Measurements from ENCODE around the gene LHX3. TPM values are rescaled to one million over a fixed set of nuclear protein-coding genes. Genes with fewer than 3 reads are reported as not detected.
A peak's percentile ranks its signal among the peaks of the same experiment; 100 is the strongest.

Gene LHX3
- total RNA-seq, 1 donor from 2014 or later = not detected

GRCh38 chr9:136171009-136171800 lies 33.7 kb downstream of the LHX3 start:
- TF ChIP-seq POLR2A (IDR thresholded peaks at IDR 0.05) (no peak), POLR2AphosphoS5 (IDR thresholded peaks at IDR 0.05; ENCODE audit: insufficient read depth in 1 of 2, low read depth in 1 of 2) (no peak)
- TF ChIP-seq, protein P1, sequence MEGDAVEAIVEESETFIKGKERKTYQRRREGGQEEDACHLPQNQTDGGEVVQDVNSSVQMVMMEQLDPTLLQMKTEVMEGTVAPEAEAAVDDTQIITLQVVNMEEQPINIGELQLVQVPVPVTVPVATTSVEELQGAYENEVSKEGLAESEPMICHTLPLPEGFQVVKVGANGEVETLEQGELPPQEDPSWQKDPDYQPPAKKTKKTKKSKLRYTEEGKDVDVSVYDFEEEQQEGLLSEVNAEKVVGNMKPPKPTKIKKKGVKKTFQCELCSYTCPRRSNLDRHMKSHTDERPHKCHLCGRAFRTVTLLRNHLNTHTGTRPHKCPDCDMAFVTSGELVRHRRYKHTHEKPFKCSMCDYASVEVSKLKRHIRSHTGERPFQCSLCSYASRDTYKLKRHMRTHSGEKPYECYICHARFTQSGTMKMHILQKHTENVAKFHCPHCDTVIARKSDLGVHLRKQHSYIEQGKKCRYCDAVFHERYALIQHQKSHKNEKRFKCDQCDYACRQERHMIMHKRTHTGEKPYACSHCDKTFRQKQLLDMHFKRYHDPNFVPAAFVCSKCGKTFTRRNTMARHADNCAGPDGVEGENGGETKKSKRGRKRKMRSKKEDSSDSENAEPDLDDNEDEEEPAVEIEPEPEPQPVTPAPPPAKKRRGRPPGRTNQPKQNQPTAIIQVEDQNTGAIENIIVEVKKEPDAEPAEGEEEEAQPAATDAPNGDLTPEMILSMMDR (IDR thresholded peaks at IDR 0.05) = no peak
- Histone ChIP-seq H3K27me3 (no peaks in the 10 kb centered on the region), H3K9me3 (no peaks in the 10 kb centered on the region), H3K4me1 (no peaks in the 10 kb centered on the region), H3K36me3 (no peaks in the 10 kb centered on the region), H3K27ac (no peak overlapping the region), H3K4me3 (no peak overlapping the region)
- intact Hi-C loops (cut with DNase I) = no loop called here
- DNase-seq (ENCODE audit: extremely low spot score in 2 of 2) = no peak

DNA sequence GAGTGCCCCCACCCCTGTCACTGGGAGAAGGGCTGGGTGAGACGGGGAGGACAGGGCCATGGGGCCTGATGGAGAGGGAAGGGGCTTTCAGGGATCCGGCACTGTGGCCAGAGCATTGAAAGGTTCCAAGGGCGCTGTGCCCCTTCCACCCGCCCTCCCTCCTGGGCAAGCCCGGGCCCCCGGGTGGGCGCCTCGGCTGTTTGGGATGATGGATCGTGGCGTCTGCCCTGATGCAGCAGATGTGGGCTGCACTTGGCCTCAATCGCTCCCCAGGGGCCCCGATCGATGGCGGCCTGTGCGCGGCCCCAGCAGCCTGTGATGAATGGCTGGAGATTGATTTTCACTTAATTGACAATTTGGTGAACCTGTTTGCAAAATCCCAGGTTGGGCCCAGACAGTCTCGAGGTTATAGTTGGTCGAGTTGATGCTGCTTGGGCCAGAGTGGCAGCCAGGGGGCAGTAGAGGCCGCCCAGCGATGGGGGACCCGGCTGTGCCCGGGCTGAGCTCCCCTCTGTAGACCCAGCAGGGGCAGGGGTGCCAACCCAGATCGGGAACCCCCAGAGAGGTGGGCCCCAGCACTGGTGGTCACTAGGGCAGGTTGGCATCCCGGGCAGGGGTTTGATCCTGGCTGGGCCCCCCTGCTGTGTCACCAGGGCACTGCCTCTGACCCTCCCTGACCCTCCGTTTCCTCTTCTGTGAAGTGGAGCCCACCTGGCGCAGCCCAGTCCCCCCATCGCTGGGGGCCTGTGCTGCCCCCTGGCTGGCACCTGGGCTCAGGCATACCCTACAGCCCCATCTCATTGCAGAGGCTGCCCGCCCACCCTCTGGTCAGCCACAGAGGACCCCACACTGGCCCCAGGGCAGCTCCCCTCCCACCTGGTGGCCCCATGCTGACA lies 34.7 kb downstream of the LHX3 start:
- no peak overlapping the region for H3K27ac ChIP-seq
- H3K9me3 ChIP-seq = no peaks in the 10 kb centered on the region
- no peaks in the 10 kb centered on the region for H3K4me1 ChIP-seq
- TF ChIP-seq, protein P1 (IDR thresholded peaks at IDR 0.05) = peak in 1 of 3 experiments; percentile 30
- TF ChIP-seq POLR2AphosphoS5 (IDR thresholded peaks at IDR 0.05; ENCODE audit: insufficient read depth in 1 of 2, low read depth in 1 of 2) (no peak), POLR2A (IDR thresholded peaks at IDR 0.05) (no peak)
- intact Hi-C loops (cut with DNase I) = no loop called here
- DNase-seq (ENCODE audit: extremely low spot score in 2 of 2) = no peak
- no peaks in the 10 kb centered on the region for H3K27me3 ChIP-seq
- H3K4me3 ChIP-seq = no peak overlapping the region
- no peaks in the 10 kb centered on the region for H3K36me3 ChIP-seq

DNA sequence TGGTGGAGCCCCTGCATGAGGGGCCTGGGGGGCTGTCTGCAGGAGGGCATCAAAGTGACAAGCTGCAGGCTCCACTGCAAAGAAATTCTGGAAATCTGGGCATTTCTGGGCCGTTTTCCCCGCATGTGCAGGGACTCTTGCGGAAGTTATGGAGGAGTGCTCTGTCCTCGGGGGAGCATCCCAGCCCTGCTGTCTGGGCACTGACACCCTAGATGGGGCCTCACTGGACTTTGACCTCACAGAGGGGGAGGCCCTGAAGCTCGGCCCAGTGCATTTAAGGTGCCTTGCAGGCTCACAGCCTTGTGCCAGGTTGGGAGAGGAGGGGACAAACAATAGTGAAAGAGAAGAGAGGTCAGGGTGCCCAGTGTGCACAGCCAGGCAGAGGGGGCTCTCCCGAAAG lies 35.4 kb downstream of the LHX3 start:
- intact Hi-C loops (cut with DNase I) = no loop called here
- no peak for DNase-seq (ENCODE audit: extremely low spot score in 2 of 2)

GRCh38 chr9:136163248-136163850 lies 41.6 kb downstream of the LHX3 start:
- Histone ChIP-seq H3K36me3 (no peaks in the 10 kb centered on the region), H3K9me3 (no peaks in the 10 kb centered on the region), H3K4me3 (no peak overlapping the region), H3K27me3 (no peaks in the 10 kb centered on the region), H3K4me1 (no peaks in the 10 kb centered on the region), H3K27ac (no peak overlapping the region)
- TF ChIP-seq POLR2AphosphoS5 (IDR thresholded peaks at IDR 0.05; ENCODE audit: insufficient read depth in 1 of 2, low read depth in 1 of 2) (no peak), POLR2A (IDR thresholded peaks at IDR 0.05) (no peak)
- TF ChIP-seq, protein P1 (IDR thresholded peaks at IDR 0.05) = no peak
- no peak for DNase-seq (ENCODE audit: extremely low spot score in 2 of 2)
- intact Hi-C loops (cut with DNase I) = no loop called here

More for the DNA sequence above, 35.4 kb downstream of the LHX3 start:
- H3K4me3 ChIP-seq = no peak overlapping the region
- no peaks in the 10 kb centered on the region for H3K36me3 ChIP-seq
- H3K4me1 ChIP-seq = no peaks in the 10 kb centered on the region
- H3K9me3 ChIP-seq = no peaks in the 10 kb centered on the region
- no peak for TF ChIP-seq POLR2AphosphoS5 (IDR thresholded peaks at IDR 0.05; ENCODE audit: insufficient read depth in 1 of 2, low read depth in 1 of 2)
- TF ChIP-seq, protein P1 (IDR thresholded peaks at IDR 0.05) = no peak
- TF ChIP-seq POLR2A (IDR thresholded peaks at IDR 0.05) = no peak
- H3K27ac ChIP-seq = no peak overlapping the region
- no peaks in the 10 kb centered on the region for H3K27me3 ChIP-seq
